Ovary (tissue), 9 donors: ENCODE data around the gene FANK1. TPM values are rescaled to one million over a fixed set of nuclear protein-coding genes. Genes with fewer than 3 reads are reported as not detected.

ENCODE experiments used
- DNase-seq, 5 donors: peaks; one replicate each; pipeline ENCODE4 v3.0.0-alpha.2; 2019 to 2020
- H3K27ac ChIP-seq, 2 donors: fragments of 200-600 bp; one replicate each; pipeline versions ENCODE4 v1.5.1 to v1.8.0; 2019 to 2022
- H3K27me3 ChIP-seq: fragments of 200-600 bp; one replicate; pipeline ENCODE4 v1.8.0; 2022
- H3K36me3 ChIP-seq: fragments of 200-600 bp; sonication (generic); one replicate; pipeline ENCODE4 v1.5.1; 2019
- H3K4me1 ChIP-seq: one replicate; pipeline ENCODE4 v1.8.1; 2013; ENCODE audit warnings: mild to moderate bottlenecking, moderate library complexity; ENCODE audit not compliant: insufficient read depth
- H3K4me3 ChIP-seq: fragments of 200-600 bp; sonication (generic); one replicate; pipeline ENCODE4 v1.5.1; 2017
- H3K9me3 ChIP-seq, 2 donors: fragments of 200-600 bp in 1 of 2; sonication (generic) in 1 of 2; one replicate each; pipeline versions ENCODE4 v1.5.1 to v1.8.1; 2013 to 2019; ENCODE audit warnings: mild to moderate bottlenecking in 1 of 2, moderate library complexity in 1 of 2
- CTCF ChIP-seq, 3 donors: fragments of 450-650 bp in 2 of 3; fragments of 200-600 bp in 1 of 3; IDR thresholded peaks; one replicate each; pipeline versions ENCODE4 v1.5.1 to v1.8.0; 2016 to 2022; ENCODE audit warnings: antibody characterized with exemption in 3 of 3, mild to moderate bottlenecking in 1 of 3
- EP300 ChIP-seq: sonication (generic); formaldehyde crosslinking; IDR thresholded peaks from one replicate; pipeline ENCODE4 v1.6.1; 2017; ENCODE audit warnings: antibody characterized with exemption
- POLR2A ChIP-seq: fragments of 450-650 bp; IDR thresholded peaks from one replicate; pipeline ENCODE4 v1.6.1; 2017; ENCODE audit warnings: antibody characterized with exemption, mild to moderate bottlenecking, moderate library complexity
- WGBS, 3 donors: extraction: QIAGEN DNeasy Blood & Tissue Kit in 1 of 3; methylation state at CpG; one replicate each; pipeline versions ENCODE4 v1.1.5 to v1.1.7; 2013 to 2017; 5-methylcytosine and 5-hydroxymethylcytosine counted together
- intact Hi-C, 4 donors: fragments of 100-400 bp; cut with DNase I; formaldehyde crosslinking; loops; one replicate each; pipeline versions ENCODE4 v1.11.0 to v1.15.1; 2022 to 2023
- polyA plus RNA-seq, 2 donors: library from polyadenylated mRNA; stranded (reverse); fragments of 200-250 nt in 1 of 2; fragments of 350-450 nt in 1 of 2; fragmentation: Illumina TruSeq in 1 of 2; extraction: RNeasy Lipid Tissue Mini Kit (QIAGEN cat#74804) in 1 of 2; gene quantifications; one replicate each; pipeline ENCODE4 v1.2.3, GENCODE V29; 2013 to 2014
- small RNA-seq: library from RNA; depleted of rRNA; stranded (forward); fragments of <200 nt; gene quantifications from one replicate; pipeline ENCODE3, GENCODE V24; 2016
- total RNA-seq, 7 donors: library from RNA; depleted of rRNA in 2 of 7; stranded (reverse); fragments of >200 nt in 2 of 7; fragmentation: NEBNext Ultra II Directional in 3 of 7; extraction: Animal tissue kit (Norgen Biotek cat#: 25700) in 3 of 7; gene quantifications; one replicate each; pipeline versions ENCODE4 v1.1.0 to v1.2.4, GENCODE V29; 2016 to 2023
- donor health status: DM: no; HTN: no; CAD: no; lungs with moderate emphysema.
- donor health status: DM: no; HTN: no; CAD: no.
- donor health status: Bipolar disorder and iron deficiency.
- donor health status: DM: yes; HTN: yes; CAD: no.
- donor health status: DM: no; HTN: no; CAD: no.
- donor health status: DM: yes; HTN: yes; CAD: no.

The FANK1 gene
- total and polyA plus RNA-seq, 9 donors, result 4.9 to 27.0 (median 5.6) TPM

GRCh38 chr10:126054191-126054590, 157.8 kb downstream of the FANK1 start:
- 98 to 99% (median 98%) methylated on average over 6 of the region's 6 CpGs for WGBS, 3 donors
- no peaks in the 10 kb centered on the region for H3K27me3 ChIP-seq
- H3K4me3 ChIP-seq, result no peak overlapping the region
- intact Hi-C loops, result no loop called here
- TF ChIP-seq EP300 (no peak), POLR2A (no peak), CTCF (IDR thresholded peaks at IDR 0.05) (no peak)
- DNase-seq, result no peak
- peaks cover 7% of the 10 kb centered on the region for H3K4me1 ChIP-seq
- H3K9me3 ChIP-seq, result no peaks in the 10 kb centered on the region
- no peak overlapping the region for H3K27ac ChIP-seq
- H3K36me3 ChIP-seq, result no peaks in the 10 kb centered on the region

- peak overlapping the region in 1 of 2 donors; percentile 43 for H3K27ac ChIP-seq
- intact Hi-C loops, result no loop called here
- peaks cover 16% of the 10 kb centered on the region for H3K4me1 ChIP-seq
- no peaks in the 10 kb centered on the region for H3K9me3 ChIP-seq
- H3K27me3 ChIP-seq, result no peaks in the 10 kb centered on the region
- no peak for TF ChIP-seq EP300
- TF ChIP-seq CTCF (IDR thresholded peaks at IDR 0.05), result no peak
- no peak for TF ChIP-seq POLR2A
- no peaks in the 10 kb centered on the region for H3K36me3 ChIP-seq
- WGBS, 3 donors, result 85 to 95% (median 92%) methylated on average over 8 of the region's 8 CpGs
- DNase-seq, result no peak
- H3K4me3 ChIP-seq, result no peak overlapping the region
These were observed 161.1 kb downstream of the FANK1 start for GRCh38 chr10:126057494-126057893.

- no peaks in the 10 kb centered on the region for H3K9me3 ChIP-seq
- TF ChIP-seq EP300, result no peak
- no peak for TF ChIP-seq CTCF (IDR thresholded peaks at IDR 0.05)
- no peak for TF ChIP-seq POLR2A
- H3K4me3 ChIP-seq, result no peak overlapping the region
- no peaks in the 10 kb centered on the region for H3K27me3 ChIP-seq
- intact Hi-C loops, result no loop called here
- no peaks in the 10 kb centered on the region for H3K36me3 ChIP-seq
- peak overlapping the region in 1 of 2 donors; percentile 43 for H3K27ac ChIP-seq
- peaks cover 21% of the 10 kb centered on the region for H3K4me1 ChIP-seq
- WGBS, 3 donors, result 26 to 50% (median 38%) methylated on average over 6 of the region's 6 CpGs
- DNase-seq, result no peak
These were observed 161.7 kb downstream of the FANK1 start for GRCh38 chr10:126058104-126058503.

GRCh38 chr10:126058507-126058906, 162.1 kb downstream of the FANK1 start:
- H3K4me3 ChIP-seq, result no peak overlapping the region
- DNase-seq, result peak in 1 of 5 donors; percentile 37
- H3K36me3 ChIP-seq, result no peaks in the 10 kb centered on the region
- WGBS, 3 donors, result 14 to 44% (median 26%) methylated on average over 9 of the region's 9 CpGs
- peak overlapping the region in 1 of 2 donors; percentile 43 for H3K27ac ChIP-seq
- intact Hi-C loops, result no loop called here
- H3K27me3 ChIP-seq, result no peaks in the 10 kb centered on the region
- TF ChIP-seq CTCF (IDR thresholded peaks at IDR 0.05), result no peak
- TF ChIP-seq EP300, result no peak
- no peak for TF ChIP-seq POLR2A
- peaks cover 22% of the 10 kb centered on the region for H3K4me1 ChIP-seq
- H3K9me3 ChIP-seq, result no peaks in the 10 kb centered on the region

Small RNA genes within 50 kb of the gene (small RNA-seq; reads per million reads assigned to genes)
- gene GNG10P1 (not detected), gene RF00017 (not detected), gene RNU2-42P (not detected)

Other genes with a start within 250 kb of the FANK1 start
- gene TEX36, start 213.4 kb upstream of the FANK1 start, total RNA-seq, result not detected
- not detected for gene TEX36, start 213.4 kb upstream of the FANK1 start, polyA plus RNA-seq
- 10 to 100 TPM; 18.5 to 29.0 (median 23.8) TPM for gene EDRF1, start 176.9 kb upstream of the FANK1 start, total RNA-seq
- gene EDRF1, start 176.9 kb upstream of the FANK1 start, polyA plus RNA-seq, result 10 to 100 TPM; 17.0 to 17.3 TPM
- gene MMP21, start 120.7 kb upstream of the FANK1 start, total RNA-seq, result 1 to 10 TPM in 4 of 7 donors, under 1 TPM in 3; 0.11 to 1.6 (median 1.2) TPM
- under 1 TPM; 0.56 to 1.00 TPM for gene MMP21, start 120.7 kb upstream of the FANK1 start, polyA plus RNA-seq
- gene UROS, start 73.3 kb upstream of the FANK1 start, total RNA-seq, result 10 to 100 TPM; 18.5 to 39.6 (median 28.6) TPM
- 10 to 100 TPM; 23.7 to 82.5 TPM for gene UROS, start 73.3 kb upstream of the FANK1 start, polyA plus RNA-seq
- 10 to 100 TPM; 29.9 to 60.6 (median 48.4) TPM for gene BCCIP, start 73.0 kb upstream of the FANK1 start, total RNA-seq
- 10 to 100 TPM; 40.5 to 50.2 TPM for gene BCCIP, start 73.0 kb upstream of the FANK1 start, polyA plus RNA-seq
- gene DHX32, start 15.3 kb upstream of the FANK1 start, total RNA-seq, result 10 to 100 TPM; 18.0 to 36.5 (median 34.1) TPM
- 10 to 100 TPM; 17.1 to 28.3 TPM for gene DHX32, start 15.3 kb upstream of the FANK1 start, polyA plus RNA-seq